Sigmoid colon (tissue), 4 donors: ENCODE data around the gene FLOT2.

Experiments used
- CTCF ChIP-seq, 4 experiments: fragments of 450-650 bp in 3 of 4; fragments of 200-600 bp in 1 of 4; IDR thresholded peaks; one replicate each; pipeline ENCODE4 v1.5.1; 2016 to 2019; ENCODE audit warnings: antibody characterized with exemption in 4 of 4, mild to moderate bottlenecking in 3 of 4, moderate library complexity in 2 of 4
- EP300 ChIP-seq, 4 donors: sonication (generic); formaldehyde crosslinking; IDR thresholded peaks; one replicate each; pipeline ENCODE4 v1.6.1; 2017; ENCODE audit warnings: antibody characterized with exemption in 4 of 4

GRCh38 chr17:28864991-28865849 lies 32.3 kb downstream of the FLOT2 start:
- TF ChIP-seq CTCF (IDR thresholded peaks at IDR 0.05): no peak
- no peak for TF ChIP-seq EP300 (IDR thresholded peaks at IDR 0.05)
